Upper lobe of right lung (tissue), 1 donor: ENCODE results near the gene TCF19. TPM values are rescaled to one million over a fixed set of nuclear protein-coding genes. Genes with fewer than 3 reads are reported as not detected.

ENCODE experiments used
- ATAC-seq: fragments of 200-7000 bp; cut with Tn5 transposase; one replicate; pipeline ENCODE4 v1.9.1; 2020; ENCODE audit warnings: mild to moderate bottlenecking, moderate library complexity
- DNase-seq: peaks from one replicate; pipeline ENCODE4 v3.0.0-alpha.2; 2020
- H3K27ac ChIP-seq: fragments of 200-600 bp; one replicate; pipeline ENCODE4 v1.8.0; 2022
- H3K27me3 ChIP-seq: fragments of 200-600 bp; one replicate; pipeline ENCODE4 v1.8.0; 2022; ENCODE audit warnings: mild to moderate bottlenecking
- H3K36me3 ChIP-seq: fragments of 200-600 bp; one replicate; pipeline ENCODE4 v1.8.0; 2022
- H3K4me1 ChIP-seq: fragments of 200-600 bp; one replicate; pipeline ENCODE4 v1.8.0; 2022
- H3K4me3 ChIP-seq: fragments of 200-600 bp; one replicate; pipeline ENCODE4 v1.8.0; 2022; ENCODE audit warnings: mild to moderate bottlenecking
- H3K9me3 ChIP-seq: fragments of 200-600 bp; one replicate; pipeline ENCODE4 v1.8.0; 2022
- CTCF ChIP-seq: fragments of 200-600 bp; IDR thresholded peaks from one replicate; pipeline ENCODE4 v1.8.0; 2022; ENCODE audit warnings: antibody characterized with exemption
- intact Hi-C: fragments of 100-400 bp; cut with DNase I; formaldehyde crosslinking; loops from one replicate; pipeline ENCODE4 v1.11.0; 2022
- total RNA-seq: library from RNA; stranded (reverse); fragmentation: NEBNext Ultra II Directional; extraction: Animal tissue kit (Norgen Biotek cat#: 25700); gene quantifications from one replicate; pipeline ENCODE4 v1.2.1, GENCODE V29; 2021
- donor health status: DM: no; HTN: yes; CAD: no; lungs with severe emphysema.

The TCF19 gene
- total RNA-seq, 1 donor from 2014 or later = 4.5 TPM

DNA sequence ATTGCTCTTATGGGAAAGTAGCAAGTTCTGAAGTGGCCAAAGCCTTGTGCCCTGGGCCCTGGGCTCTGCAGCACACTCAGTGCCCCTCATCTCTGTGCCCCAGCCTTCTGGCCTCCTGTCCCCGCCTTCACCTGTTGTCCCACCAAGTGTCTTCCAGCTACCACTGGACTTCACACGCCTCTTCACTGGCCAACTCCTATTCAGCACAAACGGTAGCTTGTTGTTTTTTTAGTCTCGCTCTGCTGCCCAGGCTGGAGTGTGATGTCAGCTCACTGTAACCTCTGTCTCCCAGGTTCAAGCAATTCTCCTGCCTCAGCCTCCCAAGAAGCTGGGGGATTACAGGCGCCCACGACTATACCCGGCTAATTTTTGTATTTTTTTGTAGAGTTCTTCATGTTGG, 5.6 kb upstream of the TCF19 start:
- TF ChIP-seq CTCF = no peak
- intact Hi-C loops = no loop called here

GRCh38 chr6:31154436-31154835, 4.0 kb upstream of the TCF19 start:
- H3K27me3 ChIP-seq = no peaks in the 10 kb centered on the region
- H3K36me3 ChIP-seq = peaks cover 10% of the 10 kb centered on the region
- intact Hi-C loops = no loop called here
- ATAC-seq = no peak
- H3K4me1 ChIP-seq = peaks cover 11% of the 10 kb centered on the region
- H3K9me3 ChIP-seq = no peaks in the 10 kb centered on the region
- H3K4me3 ChIP-seq = no peak overlapping the region
- DNase-seq = no peak
- no peak for TF ChIP-seq CTCF
- H3K27ac ChIP-seq = no peak overlapping the region

More for the DNA sequence above, 5.6 kb upstream of the TCF19 start:
- Histone ChIP-seq H3K4me1 (peaks cover 5% of the 10 kb centered on the region), H3K27ac (no peak overlapping the region), H3K9me3 (no peaks in the 10 kb centered on the region), H3K4me3 (no peak overlapping the region), H3K27me3 (no peaks in the 10 kb centered on the region), H3K36me3 (peaks cover 10% of the 10 kb centered on the region)
- DNase-seq (no peak), ATAC-seq (no peak)

- H3K36me3 ChIP-seq = no peaks in the 10 kb centered on the region
- no peaks in the 10 kb centered on the region for H3K27me3 ChIP-seq
- ATAC-seq (no peak), DNase-seq (no peak)
- intact Hi-C loops = no loop called here
- no peak overlapping the region for H3K27ac ChIP-seq
- peaks cover 11% of the 10 kb centered on the region for H3K4me1 ChIP-seq
- H3K9me3 ChIP-seq = no peaks in the 10 kb centered on the region
- H3K4me3 ChIP-seq = no peak overlapping the region
- no peak for TF ChIP-seq CTCF
Measured at GRCh38 chr6:31156641-31157040, 1.7 kb upstream of the TCF19 start.

DNA sequence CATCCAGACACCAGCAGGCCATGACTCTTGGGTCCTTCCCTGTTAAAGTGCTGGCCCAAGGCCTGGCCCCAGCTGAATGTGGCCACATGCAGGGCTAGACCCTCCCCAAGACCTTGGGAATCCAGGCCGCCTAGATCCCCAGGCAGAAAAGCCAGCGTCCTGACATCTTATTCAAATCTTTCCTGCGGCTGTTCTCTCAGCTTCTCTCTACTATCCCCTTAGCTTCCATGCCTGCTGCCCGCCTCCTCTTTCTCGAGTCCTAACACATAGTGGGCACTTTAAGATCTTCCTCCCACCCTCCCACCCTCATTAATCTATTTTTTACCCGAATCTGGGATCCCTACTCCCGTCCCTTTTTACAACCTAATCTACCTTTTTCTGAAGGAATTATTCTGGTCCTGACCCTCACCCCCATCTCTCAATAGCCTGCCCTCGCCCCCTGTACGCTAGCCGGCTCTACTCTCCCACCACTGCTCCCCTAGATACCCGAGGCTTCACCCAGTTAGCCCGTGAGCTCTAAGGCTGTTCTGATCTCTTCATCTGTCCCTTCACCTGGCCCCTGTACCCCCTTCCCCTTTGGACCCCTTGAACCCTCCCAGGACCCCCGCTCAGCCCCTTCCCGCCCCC, 763 bp upstream of the TCF19 start, which contains the start of gene CCHCR1:
TSS of gene CCHCR1 (minus strand) at position 290 of the 627 bp plus-strand sequence. CDS start at position 88, 202 bp downstream.
- intact Hi-C loops = no loop called here
- peak within 1 kb of the TSS; percentile 47 for H3K27ac ChIP-seq
- TF ChIP-seq CTCF = no peak
- DNase-seq (no peak), ATAC-seq (no peak)
- H3K36me3 ChIP-seq = no peaks in the 10 kb centered on the region
- H3K4me1 ChIP-seq = peaks cover 11% of the 10 kb centered on the region
- no peaks in the 10 kb centered on the region for H3K9me3 ChIP-seq
- H3K27me3 ChIP-seq = no peaks in the 10 kb centered on the region
- peak within 1 kb of the TSS; percentile 70 for H3K4me3 ChIP-seq

DNA sequence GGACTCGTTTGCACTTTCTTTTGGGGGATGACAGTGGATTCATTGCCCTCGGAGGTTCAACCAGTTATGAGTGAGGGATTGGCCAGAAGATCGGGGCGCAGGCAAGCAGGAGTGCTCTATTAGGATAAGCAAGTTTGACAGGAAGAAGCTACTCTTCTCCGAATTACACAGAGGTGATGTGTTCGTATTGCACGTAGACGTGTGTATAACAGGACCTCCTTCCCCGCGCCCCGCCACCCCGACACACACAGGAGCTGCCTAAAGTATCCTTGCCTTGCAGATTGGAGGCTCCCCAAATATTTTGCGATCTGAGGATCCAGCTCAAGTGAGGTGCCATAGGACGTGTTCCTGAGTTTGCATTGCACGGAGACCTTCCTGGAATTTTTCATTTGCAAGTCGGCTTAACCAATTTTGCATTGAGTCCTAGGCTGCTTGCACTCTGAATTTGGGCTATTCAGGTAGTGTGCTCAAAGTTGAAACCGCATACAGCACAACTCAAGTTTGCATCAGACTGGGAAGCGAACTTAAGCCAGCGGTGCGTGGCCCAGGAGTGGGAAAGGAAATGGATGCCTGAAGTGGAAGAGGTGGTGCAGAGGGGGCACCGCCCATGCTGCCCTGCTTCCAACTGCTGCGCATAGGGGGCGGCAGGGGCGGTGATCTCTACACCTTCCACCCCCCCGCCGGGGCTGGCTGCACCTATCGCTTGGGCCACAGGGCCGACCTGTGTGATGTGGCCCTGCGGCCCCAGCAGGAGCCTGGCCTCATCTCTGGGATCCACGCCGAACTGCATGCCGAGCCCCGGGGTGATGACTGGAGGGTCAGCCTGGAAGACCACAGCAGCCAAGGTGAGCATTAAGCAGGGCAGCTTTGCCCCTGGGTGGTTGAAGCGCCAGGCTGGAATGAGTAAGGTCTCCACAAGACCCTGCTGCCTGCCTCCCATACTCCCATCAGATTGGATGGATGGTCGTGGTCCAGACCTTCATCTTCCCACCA, 770 bp downstream of the TCF19 start:
- Histone ChIP-seq H3K9me3 (no peaks in the 10 kb centered on the region), H3K27me3 (no peaks in the 10 kb centered on the region), H3K36me3 (no peaks in the 10 kb centered on the region), H3K27ac (no peak overlapping the region), H3K4me3 (peak overlapping the region; percentile 70), H3K4me1 (peaks cover 11% of the 10 kb centered on the region)
- intact Hi-C loops = no loop called here
- TF ChIP-seq CTCF = no peak
- DNase-seq = no peak
- ATAC-seq = no peak
